DMS 273 treated with DMSO at 0.1 percent for 48 hours (cell line): ENCODE measurements around the gene LITAF.

Experiments
- DNase-seq: peaks from one replicate; lab custom pipeline; 2025; lab: John Stamatoyannopoulos, UW

The LITAF gene

GRCh38 chr16:11586856-11587642, at the start of gene LITAF:
LITAF (minus strand) TSS chr16:11586919; CDS start chr16:11556730, 30,189 bp downstream.
- DNase-seq: peak; percentile 4

DNA sequence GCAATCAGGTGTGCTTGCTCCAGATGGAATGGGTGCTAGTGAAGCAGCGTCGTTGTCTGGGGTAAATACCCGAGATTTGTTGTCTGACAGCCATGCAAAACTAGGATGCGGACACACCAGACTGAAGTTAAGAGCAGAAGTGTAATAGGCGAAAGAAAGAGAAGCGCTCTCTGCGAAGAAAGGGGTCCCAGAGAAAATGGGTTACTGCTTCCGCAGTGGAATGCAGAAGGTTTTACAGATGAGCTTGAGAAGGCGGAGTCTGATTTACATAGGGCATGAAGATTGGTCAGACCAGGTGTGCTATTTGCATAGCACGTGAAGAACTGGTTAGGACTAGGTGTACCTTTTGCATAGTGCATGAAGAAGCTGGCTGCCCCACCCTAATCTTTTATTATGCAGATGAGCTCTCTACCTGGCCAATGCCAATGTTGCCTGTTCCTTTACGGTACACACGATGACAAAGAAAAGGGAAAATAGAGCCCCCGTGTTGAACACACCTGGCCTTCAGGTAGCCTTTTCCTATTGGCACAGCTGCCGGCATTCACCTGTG, 49.5 kb upstream of the LITAF start:
- DNase-seq: no peak

DNA sequence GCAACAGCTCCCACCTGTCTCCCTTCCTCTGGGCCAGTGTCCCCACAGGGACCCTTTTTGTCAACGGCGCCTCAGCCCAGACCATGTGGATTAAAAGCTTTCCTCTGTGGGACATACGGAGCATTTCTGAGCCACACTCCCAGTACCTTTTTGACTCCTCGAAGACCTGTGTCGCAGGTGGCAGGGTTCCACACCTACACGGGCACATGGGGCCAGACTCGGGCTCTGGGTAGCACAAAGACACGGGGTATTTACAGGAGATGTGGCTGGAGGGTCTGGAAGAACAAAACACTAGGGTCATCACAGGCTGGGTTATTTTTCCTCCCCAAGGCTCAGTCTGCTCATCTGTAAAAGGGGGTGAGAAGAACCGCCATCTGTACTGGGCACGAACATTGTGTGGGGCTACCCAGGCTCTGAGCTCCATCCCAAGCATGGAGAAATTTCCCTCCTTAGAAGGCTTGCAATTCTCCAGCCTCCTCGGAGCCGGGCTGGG, 49.0 kb upstream of the LITAF start:
- no peak for DNase-seq

DNA sequence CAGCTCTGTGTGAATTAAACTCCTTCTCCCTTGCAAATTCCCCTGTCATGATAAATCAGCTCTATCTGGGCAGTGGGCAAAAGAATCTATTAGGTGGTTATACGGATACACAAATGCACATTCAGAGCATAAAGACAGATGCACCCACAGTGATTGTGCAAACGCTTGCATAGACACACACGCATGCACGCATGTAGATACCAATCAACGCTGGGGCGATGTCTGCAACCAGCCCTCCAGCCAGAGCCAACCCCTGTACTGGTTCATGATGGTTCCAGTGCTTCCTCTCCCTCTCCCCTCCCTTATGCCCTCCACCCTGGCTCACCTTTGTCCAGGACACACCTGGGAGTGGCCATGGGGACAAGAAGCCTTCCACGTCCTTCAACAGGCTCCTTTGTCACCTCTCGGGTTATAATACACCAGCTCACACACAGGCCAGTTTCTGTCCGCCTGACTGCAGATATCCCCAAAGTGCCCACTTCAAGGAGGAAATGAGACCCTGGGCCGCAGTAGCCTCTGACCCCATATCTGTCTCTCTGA, 48.5 kb upstream of the LITAF start:
- no peak for DNase-seq

GRCh38 chr16:11634312-11634711, 47.6 kb upstream of the LITAF start:
- DNase-seq: no peak

DNA sequence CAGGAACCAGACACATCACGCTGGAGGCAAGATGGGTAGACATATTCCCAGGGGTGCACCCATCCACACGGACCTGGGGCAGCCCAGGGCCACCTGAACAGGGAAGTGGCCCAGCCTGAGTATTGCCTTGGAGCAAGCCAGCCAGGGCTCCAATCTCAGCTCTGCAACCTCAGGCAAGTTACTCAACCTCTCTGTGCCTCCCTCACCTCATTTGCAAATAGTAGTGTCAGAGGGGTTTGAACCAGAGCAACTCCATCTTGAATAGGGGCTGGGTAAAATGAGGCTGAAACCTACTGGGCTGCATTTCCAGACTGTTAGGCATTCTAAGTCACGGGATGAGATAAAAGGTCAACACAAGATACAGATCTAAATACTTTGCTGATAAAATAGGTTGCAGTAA, 46.4 kb upstream of the LITAF start:
- DNase-seq: no peak

DNA sequence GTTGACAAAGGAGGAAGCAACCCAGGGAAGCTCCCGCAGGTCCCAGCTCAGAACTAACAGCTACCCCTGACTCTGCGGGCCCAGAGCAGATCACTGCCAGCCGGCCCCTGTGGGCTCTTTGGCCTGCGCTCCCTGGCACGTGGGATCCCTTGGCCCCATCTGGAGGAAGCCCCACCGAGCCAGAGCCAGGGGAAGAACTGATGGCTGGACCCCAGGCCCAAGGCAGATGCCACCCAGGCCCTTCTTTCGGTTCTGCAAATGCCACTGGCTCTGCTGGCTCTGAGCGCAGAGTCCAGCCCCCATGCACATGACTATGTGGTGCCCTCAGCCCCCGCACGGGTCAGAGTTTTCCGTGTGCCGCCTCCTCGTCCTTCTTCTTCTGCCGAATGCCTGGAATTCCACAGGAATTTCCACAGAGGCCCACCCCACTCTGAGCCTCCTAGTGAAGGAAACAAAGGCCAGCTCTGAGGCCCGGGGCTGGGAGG, 45.8 kb upstream of the LITAF start:
- DNase-seq: no peak

- no peak for DNase-seq
Observed at GRCh38 chr16:11631214-11631613, 44.5 kb upstream of the LITAF start.

DNA sequence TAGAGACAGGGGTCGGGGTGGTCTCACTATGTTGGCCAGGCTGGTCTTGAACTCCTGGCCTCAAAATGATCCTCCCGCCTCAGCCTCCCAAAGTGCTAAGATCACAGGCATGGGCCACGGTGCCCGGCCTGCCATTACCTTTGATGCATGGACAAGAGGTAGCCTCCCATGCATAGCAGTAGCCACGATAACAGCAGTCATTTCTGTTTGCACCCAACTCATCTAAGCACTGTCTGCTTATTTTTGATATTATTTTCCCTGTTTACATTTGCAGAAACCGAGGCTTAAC, 44.0 kb upstream of the LITAF start:
- no peak for DNase-seq

GRCh38 chr16:11630046-11630767, 43.5 kb upstream of the LITAF start:
- no peak for DNase-seq

DNA sequence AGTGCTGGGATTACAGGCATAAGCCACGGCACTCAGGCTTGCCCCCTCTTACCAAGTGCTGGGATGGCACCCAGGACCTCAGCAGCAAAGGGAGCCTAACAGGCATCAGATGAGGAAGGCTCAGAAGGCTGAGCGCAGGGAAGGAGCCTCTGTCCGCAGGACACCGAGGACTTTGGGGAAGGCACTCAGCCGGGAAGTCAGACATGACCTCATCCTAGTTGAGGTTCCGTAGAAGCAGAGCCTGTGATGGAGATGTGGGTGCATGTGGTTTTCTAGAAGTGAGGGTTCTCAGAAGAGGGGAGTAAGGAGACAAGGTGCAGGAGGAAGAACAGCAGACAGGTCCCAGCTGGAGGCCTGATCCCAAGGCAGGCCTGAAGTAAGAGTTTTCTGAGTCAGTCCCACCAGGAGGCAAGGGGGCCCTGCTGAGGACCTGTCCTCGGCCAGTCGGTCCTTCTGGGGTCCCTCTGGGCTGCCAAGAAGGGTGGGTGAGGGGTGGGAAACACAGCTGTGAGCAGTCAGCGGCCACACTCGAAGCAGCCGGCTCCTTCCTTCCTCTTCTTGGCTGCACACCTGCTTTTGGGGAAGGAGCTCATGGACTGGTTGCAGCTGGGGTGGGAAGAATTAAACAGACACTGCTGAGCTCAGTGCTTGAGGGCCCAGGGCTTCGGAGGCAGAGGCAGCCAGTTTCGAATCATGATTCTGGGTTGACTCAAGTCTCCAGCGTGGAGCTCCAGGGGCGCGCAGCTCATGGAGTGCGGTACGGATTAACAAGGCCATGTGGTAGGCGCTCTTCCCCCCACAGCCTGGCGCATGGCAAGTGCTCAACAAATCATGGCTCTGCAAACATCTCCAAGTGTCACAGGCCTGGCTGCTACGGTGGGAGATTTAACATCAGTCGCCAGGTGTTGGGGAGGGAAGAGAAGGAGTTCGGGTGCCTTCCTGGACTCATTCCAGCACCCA, 42.6 kb upstream of the LITAF start:
- DNase-seq: no peak

DNA sequence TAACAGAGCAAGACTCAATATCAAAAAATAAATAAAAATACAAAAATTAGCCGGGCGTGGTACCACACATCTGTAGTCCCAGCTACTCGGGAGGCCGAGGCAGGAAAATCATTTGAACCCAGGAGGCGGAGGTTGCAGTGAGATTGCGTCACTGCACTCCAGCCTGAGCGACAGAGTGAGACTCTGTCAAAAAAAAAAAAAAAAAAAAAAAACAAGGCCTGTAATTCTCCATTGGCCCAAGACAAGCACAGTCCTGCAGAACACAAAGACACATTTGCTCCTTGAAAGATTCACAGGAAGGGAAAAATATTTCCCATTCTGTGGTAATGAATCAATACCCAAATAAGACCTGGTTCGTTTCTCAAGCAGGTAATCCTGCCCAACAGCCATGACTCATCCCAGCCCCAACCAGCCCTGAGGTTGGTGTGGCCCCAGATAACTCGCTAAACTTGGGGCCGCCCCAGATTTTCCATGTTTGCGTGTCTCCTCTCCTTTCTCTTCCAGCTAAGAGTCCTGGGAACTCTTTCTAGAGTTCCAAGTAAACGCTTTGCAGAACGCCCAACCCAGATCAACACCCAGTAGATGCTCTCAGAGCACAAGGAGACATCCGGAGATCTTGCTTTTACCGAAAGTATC, 41.2 kb upstream of the LITAF start:
- no peak for DNase-seq

- DNase-seq: no peak
Observed at GRCh38 chr16:11627292-11627663, 40.6 kb upstream of the LITAF start.

- DNase-seq: no peak
Observed at GRCh38 chr16:11626657-11627291, 40.1 kb upstream of the LITAF start.

DNA sequence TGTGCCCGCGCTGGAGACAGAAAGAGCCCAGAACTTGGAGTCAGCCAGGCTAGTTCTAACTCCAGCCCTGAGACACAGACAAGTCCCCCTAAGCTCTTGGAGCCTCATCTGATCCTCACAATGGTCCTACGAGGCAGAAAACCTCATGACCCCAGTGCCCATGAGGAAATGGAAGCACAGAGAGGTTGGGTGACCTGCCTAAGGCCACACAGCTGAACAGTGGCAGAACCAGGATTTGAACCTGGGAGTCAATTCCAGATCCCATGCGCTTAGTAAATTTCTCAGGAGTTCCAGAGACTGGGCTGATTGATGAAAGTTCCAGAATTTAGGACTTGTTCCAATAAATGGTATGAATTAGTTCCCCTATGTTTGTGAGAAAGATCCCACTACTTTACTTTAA, 39.0 kb upstream of the LITAF start:
- DNase-seq: no peak

DNA sequence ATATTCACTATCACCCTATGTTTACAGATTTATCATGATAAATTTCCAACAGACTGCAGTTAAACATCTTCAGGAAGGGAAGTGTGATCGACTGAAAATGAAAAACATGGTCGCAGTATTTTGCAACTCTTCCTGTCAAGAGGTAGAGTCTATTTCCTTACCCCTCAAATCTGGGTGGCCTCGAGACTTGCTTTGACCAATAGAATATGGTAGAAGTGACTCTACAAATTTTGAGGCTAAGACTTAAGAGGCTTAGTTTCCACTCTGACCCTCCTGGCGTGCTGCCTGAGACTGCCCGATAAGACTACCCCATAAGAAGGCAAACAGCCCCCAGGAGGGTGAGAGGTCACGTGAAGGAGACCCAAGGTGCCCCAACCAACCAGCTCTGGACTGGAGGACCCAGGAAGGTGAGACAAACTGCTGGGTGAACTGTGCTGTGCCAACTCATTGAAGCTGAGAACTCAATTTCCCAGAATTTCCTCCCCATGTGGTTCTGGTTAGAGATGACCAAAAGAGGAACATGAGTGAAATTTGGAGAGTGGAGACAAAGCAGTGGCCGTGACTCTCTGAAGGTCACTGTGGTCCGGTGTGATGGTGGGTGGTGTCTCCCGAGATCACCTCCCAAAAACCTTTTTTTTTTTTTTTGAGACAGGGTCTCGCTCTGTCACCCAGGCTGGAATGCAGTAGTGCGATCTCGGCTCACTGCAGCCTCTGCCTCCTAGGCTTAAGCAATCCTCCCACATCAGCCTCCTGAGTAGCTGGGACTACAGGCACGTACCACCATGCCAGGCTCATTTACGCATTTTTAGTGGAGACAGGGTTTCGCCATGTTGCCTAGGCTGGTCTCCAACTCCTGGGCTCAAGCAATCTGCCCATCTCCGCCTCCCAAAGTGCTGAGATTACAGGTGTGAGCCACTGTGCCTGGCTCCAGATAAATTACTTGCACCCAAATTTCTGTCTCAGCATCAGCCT, 38.2 kb upstream of the LITAF start:
- no peak for DNase-seq

- no peak for DNase-seq
Observed at GRCh38 chr16:11624205-11624604, 37.5 kb upstream of the LITAF start.

DNA sequence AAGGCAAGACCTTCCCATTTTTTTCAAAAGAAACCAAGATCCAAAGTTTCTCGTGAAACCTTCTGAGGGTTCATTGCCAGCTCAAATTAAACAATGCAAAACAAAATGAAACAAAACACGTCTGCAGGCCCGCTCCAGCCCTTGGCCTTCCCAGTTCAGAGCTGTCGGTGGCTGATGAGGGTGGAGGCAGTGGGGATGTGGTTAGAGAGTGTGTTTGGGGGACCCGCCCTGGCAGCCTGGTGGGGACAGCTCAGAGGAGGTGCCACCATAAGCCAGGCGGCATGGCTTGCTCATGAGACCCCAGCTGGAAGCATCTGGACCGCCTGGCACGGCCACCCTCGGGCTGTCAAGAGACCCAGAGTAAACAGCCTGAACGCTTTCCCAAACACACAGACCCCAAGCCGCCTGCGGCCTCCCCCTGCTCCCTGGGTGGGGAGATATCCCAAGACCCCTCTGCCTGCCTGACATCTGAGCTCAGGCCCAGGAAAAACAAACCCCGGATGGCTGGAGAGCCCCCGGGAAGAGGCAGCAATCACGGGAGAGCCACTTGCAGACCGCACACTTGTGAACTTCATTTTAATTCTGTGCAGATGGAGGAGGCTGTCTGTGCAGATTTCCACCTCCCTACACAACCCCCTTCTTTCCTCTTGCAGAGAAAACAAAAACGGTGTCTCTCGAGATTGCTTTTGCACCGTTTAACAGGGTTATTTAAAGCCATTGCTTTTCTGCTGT, 35.4 kb upstream of the LITAF start:
- DNase-seq: no peak

GRCh38 chr16:11621539-11621919, 34.8 kb upstream of the LITAF start:
- DNase-seq: no peak
